Hepatocyte (in vitro differentiated cells): ENCODE measurements around the gene JAM3.

Source experiments
- EZH2 ChIP-seq: fragments of 200-600 bp; sonication (generic); IDR thresholded peaks from 2 replicates; pipeline ENCODE4 v1.6.1; 2016; ENCODE audit warnings: antibody characterized with exemption, mild to moderate bottlenecking, borderline replicate concordance
- EZH2phosphoT487 ChIP-seq: fragments of 200-600 bp; sonication (generic); IDR thresholded peaks from one replicate; pipeline ENCODE4 v1.6.1; 2018; ENCODE audit warnings: antibody characterized with exemption, mild to moderate bottlenecking, low read depth, moderate library complexity; ENCODE audit not compliant: unreplicated experiment, severe bottlenecking
- TF ChIP-seq, protein P1 (sequence below): fragments of 200-600 bp; sonication (generic); IDR thresholded peaks from 2 replicates; pipeline ENCODE4 v1.5.1; 2016; ENCODE audit warnings: antibody characterized with exemption, mild to moderate bottlenecking; ENCODE audit not compliant: poor library complexity

DNA sequence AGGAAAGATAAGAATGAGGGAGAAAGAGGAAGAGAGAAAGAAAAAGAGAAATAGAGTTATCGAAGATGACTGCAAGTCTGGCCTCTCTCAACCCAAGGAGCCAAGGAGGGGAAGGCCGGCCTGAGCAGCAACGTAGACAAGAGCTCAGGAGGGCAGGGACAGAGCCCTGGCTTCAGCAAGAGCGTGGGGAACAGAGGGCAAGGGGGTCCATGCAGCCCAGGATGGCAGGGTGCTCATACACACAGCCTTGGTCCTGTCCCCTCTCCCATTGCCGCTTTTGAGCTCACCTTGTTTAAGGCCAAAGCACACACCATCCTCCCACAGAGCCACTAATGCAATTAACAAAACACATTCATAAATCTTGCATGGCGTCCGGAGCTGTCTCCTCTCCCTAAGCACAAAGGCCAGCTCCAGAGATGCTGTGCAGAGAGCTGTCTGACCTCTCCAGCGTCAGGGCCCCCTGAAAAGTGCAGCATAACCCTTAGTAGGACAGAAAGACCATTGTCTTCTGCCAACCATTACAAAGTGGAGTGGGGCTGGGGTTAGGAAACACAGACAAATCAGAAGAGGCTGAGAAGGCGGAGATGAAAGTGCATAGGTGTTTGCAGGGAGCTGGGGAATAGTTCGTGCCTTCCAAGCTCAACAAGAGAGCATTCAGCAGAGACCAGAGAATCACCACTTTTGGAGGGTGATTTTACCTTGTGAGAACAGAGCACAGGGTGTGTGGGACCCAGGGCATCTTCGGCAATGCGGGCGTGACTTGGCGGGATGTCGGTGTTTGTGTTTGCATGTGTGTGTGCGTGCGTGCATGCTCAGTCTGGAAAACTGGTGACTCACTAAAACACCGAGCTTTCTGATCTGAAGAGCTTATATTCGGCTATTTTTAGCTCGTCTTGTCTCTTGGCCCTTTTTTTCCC lies 28.2 kb upstream of the JAM3 start:
- TF ChIP-seq, protein P1, sequence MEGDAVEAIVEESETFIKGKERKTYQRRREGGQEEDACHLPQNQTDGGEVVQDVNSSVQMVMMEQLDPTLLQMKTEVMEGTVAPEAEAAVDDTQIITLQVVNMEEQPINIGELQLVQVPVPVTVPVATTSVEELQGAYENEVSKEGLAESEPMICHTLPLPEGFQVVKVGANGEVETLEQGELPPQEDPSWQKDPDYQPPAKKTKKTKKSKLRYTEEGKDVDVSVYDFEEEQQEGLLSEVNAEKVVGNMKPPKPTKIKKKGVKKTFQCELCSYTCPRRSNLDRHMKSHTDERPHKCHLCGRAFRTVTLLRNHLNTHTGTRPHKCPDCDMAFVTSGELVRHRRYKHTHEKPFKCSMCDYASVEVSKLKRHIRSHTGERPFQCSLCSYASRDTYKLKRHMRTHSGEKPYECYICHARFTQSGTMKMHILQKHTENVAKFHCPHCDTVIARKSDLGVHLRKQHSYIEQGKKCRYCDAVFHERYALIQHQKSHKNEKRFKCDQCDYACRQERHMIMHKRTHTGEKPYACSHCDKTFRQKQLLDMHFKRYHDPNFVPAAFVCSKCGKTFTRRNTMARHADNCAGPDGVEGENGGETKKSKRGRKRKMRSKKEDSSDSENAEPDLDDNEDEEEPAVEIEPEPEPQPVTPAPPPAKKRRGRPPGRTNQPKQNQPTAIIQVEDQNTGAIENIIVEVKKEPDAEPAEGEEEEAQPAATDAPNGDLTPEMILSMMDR = no peak
- TF ChIP-seq EZH2 = no peak
- no peak for TF ChIP-seq EZH2phosphoT487
